Measurements from ENCODE around the gene KISS1.

Gene KISS1

DNA sequence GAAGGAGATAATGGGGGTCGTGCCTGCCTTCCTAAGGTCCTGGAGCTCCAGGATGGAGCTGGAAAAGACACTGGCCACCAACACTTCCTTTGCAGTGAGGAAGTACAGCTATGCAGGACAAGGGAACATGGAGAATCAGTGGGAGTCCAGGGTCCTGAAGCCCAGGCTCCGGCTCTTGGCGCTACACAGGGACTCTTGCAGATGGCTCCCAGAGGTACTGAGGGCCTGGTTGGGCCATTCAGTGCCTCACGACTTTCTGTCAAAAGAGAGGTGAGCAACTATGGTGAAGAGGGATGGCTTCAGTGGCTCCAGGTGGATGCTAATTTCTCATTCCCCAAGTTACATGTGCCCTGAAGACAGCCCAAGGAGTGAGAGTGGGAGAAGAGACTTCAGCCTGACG is 42.6 kb downstream of the KISS1 start:
- no peak for DNase-seq

DNA sequence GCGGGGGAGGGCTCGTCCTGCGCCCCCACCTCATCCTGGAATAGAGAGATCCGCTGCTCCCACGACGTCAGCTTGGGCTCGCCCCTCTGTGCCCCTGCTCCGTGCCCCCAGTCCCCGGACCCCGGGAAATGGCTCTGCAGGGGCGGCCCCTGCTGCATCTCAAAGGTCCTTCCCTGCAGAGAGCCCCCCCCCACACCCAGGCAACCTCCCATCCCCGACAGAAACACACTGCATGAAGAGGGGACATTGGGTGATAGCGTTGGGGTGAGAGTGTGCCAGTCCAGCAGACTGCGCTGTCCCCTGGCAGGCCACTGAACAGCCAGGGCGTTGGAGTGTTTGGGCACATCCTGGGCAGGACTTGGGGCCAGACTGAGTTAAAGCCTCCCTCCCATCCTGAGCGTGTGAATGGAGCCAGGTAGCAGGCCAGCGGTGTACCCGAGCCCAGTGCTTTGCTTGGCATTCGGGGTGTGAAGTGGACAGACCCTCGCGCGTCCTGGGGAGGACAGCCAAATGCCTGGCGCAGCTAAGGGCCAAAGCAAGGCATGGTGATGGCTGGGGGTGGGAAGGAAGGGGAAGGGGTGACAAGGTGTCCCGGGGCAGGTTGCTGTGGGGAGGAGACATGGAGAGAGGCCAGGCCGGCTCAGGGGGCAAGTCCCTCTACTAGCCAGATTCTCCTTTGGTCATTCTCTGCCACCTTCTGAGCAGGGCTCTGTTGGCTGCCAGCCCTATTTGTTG is 43.8 kb downstream of the KISS1 start:
- DNase-seq: no peak

DNA sequence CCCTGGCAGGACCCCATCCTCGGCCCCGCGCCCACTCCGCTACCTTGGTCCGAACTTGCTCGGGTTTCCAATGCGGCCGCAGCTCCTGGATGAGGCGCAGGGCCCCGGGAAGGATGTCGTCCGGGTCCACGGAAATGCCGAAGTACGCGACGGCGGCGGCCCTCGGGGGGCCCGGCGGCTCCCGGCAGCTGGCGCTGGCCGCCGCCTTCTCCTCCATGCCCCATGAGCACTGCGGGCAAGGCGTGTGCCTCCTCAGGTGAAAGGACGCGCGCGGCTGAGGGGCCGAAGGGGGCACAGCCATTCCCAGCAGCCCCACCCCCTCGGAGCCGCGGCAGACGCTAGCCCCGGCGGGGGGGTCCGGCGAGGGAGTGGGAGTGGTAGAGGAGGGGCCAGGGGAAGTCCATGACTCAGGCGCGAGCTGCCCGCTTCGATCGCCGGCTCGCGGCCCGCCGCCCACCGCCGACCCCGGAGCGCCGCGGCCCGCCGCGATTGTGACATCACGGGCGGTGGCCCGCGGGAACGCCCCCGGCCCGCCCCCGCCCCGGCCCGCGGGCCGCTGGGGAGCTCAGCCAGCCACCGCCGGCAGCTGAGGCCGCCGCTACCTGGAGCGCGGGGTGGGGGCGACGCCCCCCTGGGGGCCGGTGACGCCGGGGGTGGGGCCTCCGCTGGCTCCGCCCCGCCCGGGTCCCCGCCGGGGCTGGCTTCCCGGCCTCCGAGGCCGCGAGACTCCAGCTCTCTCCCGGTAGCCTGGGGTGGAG is 44.6 kb downstream of the KISS1 start, which contains the start of gene ETNK2:
Gene ETNK2 (minus strand): TSS at position 493 of the 758 bp plus-strand sequence. CDS start 192 bp downstream, at position 301.
- DNase-seq: peak; percentile 71

DNA sequence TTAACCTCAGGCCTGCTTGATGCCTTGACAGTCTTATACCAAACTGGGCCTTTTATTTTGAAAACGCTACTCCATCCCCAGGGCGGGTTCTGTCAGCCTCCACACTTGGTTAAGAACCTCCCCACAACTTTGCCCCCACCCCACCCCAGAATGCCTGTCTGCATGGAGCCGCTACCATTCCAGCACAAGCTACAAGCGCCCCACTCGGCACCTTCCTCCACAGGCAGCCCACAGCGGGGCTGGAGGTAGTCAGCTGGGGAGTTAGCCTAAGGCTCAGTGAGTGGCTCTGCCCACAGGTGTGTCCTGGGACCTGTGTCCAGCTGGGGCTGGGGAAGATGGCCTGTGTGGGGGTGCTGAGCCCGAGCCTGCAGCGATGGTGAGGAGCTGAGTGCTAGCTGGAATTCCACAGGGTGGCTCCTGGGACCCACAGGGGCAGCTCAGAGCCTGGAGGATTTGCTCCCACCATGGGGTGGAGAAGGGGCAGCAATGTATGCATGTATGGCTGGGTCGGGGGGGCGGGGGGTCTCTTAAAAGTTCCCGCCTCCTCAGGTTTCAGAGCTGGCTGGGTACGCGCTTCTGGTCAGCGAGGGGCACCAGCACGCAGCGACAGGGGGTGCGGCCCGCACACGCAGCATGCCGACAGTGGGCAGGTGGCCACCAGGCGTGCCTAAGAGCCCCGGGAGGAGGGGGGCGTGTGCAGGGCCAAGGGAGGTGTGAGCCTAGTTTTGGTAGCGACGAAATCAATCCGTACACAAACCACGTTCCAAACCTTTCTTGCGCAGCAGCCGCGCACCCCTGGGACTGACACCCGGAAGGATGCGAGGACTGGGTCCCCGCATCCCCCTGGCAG is 45.4 kb downstream of the KISS1 start:
- no peak for DNase-seq

DNA sequence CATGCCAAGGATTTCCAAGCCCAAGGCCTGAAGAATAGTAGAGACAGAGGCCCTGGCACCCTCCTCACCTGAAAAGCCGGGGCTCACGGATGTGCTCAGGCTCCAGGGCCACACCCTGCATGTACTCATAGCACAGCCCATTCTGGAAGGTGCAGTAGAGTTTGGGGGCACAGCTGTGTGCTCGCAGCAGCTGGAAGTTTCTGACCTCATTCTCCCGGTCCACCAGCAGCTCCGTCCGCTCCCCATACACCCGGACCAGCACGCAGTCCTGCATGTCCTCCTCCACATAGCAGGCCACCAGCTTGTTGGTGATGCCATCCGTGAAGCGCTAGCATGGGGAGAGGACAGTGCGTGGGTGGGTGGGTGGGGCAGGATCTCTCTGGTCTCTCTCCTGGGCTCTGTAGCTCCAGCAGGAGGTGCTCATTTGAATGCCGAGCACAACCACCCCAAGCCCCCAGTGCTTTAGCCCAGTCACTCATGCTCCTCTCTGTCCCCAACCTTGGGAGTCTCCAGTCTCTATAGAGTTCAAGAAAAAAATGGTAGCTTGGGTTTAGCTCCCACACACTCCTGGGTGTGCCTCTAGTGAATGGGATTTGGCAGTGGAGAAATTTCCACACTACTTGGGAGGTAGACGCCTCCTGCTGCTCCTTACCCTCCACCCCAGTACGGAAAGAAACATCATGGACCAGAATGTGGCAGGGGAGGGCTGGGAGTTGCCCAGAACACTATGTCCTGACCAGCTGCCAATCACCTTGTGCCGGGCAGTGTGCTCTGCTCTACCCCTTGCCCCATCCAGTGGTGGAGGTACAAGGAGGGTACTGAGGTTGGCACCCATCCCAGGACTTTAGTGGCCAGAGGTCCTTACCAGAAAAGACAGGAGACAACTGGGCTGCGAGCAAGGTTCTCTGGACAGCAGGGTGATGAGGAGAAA is 46.4 kb downstream of the KISS1 start:
- DNase-seq: no peak

DNA sequence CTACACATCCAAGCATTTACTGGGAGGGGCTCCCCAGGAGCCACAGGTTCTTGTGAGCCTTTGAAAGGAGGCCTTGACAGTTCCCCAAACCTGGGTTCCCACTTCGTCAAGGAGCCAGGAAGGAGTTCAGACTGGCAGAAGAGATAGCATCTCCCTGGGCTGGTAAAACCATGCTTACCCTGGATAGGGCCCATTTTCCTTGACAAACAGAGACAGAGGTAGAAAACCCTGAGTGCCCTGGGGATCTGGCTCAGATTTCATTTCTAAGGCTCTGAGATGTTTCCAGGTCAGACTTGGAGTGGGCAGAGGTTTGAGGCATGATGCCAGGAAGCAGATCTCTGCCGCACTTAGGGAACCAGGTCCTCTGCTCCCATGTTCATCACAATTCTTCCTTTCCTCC is 47.2 kb downstream of the KISS1 start:
- DNase-seq: no peak

DNA sequence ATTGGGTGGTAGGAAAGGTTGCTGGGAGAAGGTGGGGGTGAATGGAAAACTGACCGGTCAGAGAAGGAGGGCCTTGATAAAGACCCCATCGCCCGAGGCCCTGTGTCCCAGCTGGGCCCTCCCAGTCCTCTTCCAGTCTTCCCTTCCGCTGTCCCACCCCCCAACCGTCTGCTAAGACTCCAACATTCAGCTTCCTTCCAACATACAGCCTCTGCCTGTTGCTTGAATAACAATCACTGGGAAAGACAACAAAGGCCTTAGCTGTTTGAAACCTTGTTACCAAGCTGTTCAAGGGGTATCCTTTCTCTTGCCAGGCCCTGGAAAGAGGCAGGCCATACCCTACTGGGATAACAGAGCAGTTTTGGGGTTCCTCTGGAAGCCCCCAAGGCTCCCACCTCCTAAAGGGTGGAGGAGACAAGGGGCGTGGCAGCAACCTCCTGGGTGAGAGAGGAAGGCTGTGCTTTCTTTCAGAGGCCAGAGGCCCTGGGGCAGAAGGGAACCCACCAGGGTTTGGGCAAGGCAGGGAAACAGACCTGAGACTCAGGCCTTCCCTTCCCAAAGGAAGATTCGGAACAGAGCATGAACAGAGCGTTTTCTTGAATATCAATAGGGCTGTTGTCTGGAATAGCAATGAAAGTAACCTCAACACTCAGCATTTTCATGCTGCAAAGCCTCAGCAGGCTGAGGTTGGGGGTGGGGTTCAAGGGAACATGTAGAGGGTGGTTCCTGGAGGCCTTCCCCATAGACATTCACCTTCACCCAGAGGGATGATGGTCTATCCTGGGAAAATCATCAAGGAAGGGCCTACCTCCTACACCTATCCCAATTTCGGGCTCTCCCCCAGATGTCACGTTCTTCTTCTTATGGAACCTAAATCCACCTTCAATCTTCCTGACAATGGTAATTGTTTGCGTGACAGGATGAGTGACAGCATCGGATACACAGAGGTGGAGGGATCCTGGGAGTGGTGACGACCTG is 48.6 kb downstream of the KISS1 start:
- DNase-seq: no peak

DNA sequence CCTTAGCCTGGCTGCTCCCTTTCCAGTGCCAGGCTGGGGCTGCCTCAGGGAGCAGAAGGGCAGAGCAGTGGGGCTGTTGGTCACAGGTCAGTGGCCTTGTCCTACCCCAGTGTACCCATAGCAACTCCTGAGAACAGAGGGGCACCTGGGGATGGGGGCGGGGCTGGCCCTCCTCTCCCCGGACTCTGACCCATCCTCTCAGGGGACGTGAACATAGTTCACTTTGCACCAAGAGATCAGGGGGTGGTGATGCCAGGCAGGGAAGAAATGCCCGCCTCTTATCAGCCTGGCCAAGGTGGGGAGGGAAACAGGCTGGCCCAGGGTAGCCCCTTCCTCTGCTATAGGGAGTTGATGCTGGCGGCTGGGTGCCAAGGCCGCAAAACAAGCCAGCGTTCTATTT is 49.3 kb downstream of the KISS1 start:
- no peak for DNase-seq

DNA sequence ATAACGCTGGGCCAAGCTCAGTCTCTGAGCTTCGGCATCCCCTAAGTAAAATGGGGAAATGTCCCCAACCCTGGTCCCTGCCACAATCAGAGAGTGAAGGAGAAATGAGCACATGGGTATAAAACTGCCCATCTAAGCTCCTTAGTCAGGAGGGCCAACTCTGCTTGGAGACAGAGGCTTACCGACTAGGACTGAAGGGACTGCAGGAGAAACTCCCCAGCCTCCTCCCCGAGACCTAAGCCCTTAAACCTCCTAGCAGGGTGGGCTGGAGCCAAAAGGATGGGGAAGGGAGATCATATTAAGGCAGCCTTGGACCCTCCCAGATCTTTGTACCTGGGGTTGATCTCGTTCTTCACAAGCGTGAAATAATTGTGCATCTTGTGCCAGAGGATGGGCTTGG is 50.0 kb downstream of the KISS1 start:
- no peak for DNase-seq

DNA sequence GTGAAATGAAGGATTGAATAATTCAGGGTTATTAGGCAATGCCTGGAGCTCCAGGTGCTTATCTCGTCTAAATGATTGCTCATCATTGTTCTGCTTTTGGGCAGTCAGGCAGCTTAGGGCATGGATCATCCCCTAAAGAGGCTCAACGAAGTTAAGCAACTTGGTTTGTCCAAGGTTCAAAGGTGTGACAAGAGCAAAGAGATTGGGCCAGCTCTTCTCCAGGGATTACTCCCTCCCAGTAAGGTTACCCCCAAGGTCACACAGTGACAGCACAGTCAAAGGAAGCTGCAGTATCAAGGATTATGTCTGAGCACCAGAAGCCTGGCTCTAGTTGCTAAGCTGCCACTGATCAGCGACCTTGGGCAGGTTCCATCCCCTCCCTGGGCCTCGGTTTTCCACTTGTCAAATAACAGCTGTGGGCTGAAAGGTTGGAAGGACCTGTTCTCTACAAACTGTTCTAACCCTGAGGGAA is 51.2 kb downstream of the KISS1 start:
- DNase-seq: no peak

DNA sequence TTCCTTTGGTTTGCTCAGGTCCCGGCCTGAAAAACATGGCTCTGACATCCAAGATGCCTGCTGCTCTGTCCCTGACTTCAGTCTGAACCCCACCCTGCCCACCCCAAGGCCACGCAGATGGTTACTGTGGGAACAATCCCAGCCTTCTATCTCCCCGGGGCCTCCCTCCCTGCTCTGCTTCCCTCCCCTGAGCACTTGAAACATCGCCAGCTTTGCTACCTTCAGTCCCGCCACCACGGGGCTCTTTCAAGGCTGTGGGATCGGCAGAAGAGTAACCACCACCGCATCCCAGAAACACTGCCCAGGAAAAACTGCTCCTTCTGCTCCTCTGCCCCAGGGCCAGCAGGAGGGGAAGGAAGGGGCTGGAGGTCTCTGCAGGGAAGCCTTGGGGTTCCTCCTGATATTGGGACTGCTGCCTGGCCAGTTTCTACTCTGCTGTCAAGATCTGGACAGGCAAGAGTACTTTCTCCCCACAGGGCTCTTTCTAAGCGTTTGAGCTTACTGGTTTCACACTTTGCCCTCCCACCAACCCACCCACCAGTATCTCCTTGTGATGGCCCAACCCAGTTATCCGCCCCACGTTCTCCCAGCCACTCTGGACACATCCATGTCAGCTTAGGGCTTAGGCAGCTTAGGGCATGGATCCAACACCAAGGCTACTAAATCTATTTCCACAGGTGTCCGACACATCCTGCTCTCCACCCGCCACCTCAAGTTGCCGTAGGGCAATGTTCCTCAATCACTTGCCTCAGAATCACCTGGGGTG is 52.8 kb downstream of the KISS1 start:
- DNase-seq: no peak

DNA sequence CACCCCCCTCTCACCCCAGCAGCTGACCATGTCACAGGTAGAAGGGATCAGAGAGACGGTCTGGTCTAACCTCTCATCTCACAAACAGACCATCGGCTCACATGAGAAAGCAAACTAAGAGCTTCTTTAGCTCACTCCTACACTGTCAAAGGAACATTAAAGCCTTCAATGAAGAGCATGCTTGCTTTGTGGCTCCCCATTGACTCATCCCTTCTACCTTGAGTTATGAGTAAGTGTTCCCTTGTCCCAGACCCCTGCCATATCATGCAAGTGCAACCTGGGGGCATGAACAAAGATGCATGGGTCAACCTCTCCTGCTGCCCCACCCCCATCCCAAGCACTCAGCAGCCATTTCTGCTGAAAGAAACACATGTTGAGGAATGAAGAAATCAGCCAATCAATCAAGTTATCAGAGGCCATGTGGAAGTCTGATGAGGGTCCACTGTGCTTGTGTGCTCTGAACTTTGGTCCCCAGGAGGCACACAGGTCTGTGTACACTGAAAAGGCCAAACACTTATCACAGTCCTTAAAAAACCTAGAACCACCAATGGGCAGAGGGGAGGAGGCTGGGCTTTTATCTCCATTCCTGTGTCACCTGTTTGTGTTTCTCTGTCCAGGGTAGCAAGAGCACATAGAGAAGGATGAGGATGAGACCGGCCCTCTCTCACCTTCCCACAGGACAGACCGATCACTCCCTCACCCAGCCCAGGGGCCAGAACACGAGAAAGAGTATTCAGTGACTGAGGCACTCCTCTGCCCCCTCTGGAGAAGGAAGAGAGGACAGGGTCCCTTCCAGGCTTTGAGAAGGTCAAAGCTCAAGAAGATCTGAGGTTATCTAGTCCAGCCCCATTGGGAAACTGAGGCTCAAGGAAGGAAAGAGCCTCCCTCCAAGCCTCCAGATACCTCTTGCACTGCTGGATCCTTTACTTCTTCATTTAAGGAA is 54.0 kb downstream of the KISS1 start:
- no peak for DNase-seq

DNA sequence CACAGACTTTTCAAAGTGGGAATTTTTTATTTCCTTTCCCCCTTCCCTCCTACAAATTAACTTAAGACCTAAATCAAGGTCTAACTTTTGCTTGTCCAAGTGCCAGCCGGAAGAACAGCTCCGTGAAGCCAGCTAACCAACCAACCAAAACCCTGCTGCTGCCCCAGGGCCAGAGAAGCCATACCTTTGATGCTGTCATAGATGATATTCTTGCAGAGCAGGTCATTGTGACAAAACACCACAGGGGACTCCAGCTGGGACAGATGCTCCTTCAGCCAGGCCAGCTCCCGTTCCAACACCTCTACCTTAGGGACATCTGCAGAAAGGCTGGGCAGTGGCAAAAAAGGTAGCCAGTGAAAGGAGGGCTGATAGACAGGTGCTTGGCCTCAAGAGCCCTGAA is 55.2 kb downstream of the KISS1 start:
- DNase-seq: no peak

Data from CD4-positive, alpha-beta T cell treated with Interleukin-17A for 4 hours (primary cell).